ENCODE measurements around the gene KPNA4.

- TF ChIP-seq USF2 (IDR thresholded peaks at IDR 0.05; ENCODE audit: low read depth, low read length) (no peak), SMC3 (IDR thresholded peaks at IDR 0.05; ENCODE audit: low read depth, low read length) (no peak), CTCF (conservative IDR thresholded peaks at IDR 0.05; ENCODE audit: low read depth, low read length) (no peak), POLR2A (IDR thresholded peaks at IDR 0.05; ENCODE audit: low read depth, low read length) (no peak), RFX5 (IDR thresholded peaks at IDR 0.05; ENCODE audit: low read depth, low read length) (no peak), BHLHE40 (IDR thresholded peaks at IDR 0.05; ENCODE audit: low read depth, low read length) (no peak), RCOR1 (IDR thresholded peaks at IDR 0.05; ENCODE audit: insufficient replicate concordance, low read length) (no peak)
These were observed 26.5 kb downstream of the KPNA4 start for GRCh38 chr3:160538895-160539294.

All from IMR-90 (cell line).